ENCODE data around the gene PRTG.
"Not testable (repeated sequence)": the region's sequence is repeated elsewhere in the genome, so short reads cannot be mapped to it uniquely, and the experiment has no call there.

The PRTG gene

DNA sequence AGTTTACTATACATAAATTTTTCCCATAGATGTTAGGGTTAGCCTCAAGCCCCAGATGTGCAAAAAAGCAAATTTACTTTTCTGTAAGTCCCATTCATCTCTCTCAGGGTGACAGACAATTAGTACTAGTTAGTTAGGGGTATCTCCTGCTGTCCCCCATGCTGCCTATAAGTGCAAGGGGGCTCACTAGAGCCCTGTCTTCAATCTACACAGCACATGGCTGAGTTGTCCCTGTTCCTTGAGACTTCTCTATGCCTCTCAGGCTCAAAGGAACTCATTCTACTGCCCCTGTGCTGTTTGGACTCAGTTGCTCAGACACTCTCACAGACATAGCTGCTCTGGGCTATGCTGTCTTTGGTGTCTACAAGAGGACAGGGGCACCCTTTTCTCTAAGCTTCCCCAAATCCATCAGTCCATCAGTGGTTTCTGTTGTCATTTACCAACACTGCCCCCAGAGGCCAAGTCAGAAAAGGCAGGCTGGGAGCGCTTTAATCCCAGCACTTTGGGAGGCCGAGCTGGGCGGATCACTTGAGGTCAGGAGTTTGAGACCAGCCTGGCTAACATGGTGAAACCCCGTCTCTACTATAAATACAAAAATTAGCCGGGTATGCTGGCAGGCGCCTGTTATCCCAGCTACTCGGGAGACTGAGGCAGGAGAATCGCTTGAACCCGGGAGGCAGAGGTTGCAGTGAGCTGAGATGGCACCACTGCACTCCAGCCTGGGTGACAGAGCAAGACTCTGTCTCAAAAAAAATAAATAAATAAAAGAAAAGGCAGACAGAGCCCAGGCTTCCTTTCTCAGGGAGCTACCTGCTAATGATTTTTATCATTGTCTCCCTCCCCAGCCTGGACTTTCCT is 31.4 kb upstream of the PRTG start:
- TF ChIP-seq ZNF384 (IDR thresholded peaks at IDR 0.05) = no peak
- TF ChIP-seq, protein P1, sequence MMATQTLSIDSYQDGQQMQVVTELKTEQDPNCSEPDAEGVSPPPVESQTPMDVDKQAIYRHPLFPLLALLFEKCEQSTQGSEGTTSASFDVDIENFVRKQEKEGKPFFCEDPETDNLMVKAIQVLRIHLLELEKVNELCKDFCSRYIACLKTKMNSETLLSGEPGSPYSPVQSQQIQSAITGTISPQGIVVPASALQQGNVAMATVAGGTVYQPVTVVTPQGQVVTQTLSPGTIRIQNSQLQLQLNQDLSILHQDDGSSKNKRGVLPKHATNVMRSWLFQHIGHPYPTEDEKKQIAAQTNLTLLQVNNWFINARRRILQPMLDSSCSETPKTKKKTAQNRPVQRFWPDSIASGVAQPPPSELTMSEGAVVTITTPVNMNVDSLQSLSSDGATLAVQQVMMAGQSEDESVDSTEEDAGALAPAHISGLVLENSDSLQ (IDR thresholded peaks at IDR 0.05) = no peak
- TF ChIP-seq CTBP1 (IDR thresholded peaks at IDR 0.05; ENCODE audit: borderline replicate concordance) = no peak
- no peak for TF ChIP-seq BHLHE40 (IDR thresholded peaks at IDR 0.05; ENCODE audit: borderline replicate concordance)
- TF ChIP-seq ARNT (IDR thresholded peaks at IDR 0.05) = no peak
- no peak for TF ChIP-seq SUZ12 (IDR thresholded peaks at IDR 0.05)
- no peak for TF ChIP-seq HDGF (IDR thresholded peaks at IDR 0.05; ENCODE audit: borderline replicate concordance)
- TF ChIP-seq L3MBTL2 (conservative IDR thresholded peaks at IDR 0.05) = peak; percentile 48
- no peak for TF ChIP-seq NFRKB (IDR thresholded peaks at IDR 0.05)
- CTCF ChIA-PET = interaction anchor here (0.5 to 3.3 kb wide), 12 partner anchors 10 to 285 kb away, joined by 3 to 14 read pairs (median 4); no protein-coding TSS in a partner anchor
- DNase-seq (ENCODE audit: extremely low spot score) = peak; percentile 52
- POLR2A ChIA-PET = no interaction called here

DNA sequence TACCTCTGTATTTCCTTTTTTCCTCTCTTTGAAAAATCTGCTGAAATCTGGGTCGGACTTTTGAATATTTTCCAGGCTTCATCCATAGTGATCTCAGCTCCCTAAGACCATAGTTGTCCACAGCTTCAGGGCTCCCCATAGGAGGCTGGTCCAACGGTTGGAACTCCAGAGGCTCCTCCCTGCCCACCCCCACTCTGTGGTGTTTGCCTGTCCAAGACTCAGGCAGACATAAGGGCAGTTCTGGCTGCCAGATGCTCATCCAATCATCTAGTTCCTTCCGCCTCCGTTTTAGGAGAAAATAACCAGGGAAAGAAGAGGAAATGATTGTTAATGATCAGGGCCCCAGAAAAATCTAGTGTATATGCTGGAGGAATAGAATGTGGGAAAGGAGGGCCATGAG is 27.9 kb upstream of the PRTG start:
- TF ChIP-seq ARNT (IDR thresholded peaks at IDR 0.05) (no peak), SUZ12 (IDR thresholded peaks at IDR 0.05) (no peak), LEF1 (IDR thresholded peaks at IDR 0.05; ENCODE audit: borderline replicate concordance) (no peak), SP1 (IDR thresholded peaks at IDR 0.05) (no peak), TARDBP (IDR thresholded peaks at IDR 0.05) (no peak)
- POLR2A ChIA-PET = no interaction called here
- DNase-seq (ENCODE audit: extremely low spot score) = no peak

DNA sequence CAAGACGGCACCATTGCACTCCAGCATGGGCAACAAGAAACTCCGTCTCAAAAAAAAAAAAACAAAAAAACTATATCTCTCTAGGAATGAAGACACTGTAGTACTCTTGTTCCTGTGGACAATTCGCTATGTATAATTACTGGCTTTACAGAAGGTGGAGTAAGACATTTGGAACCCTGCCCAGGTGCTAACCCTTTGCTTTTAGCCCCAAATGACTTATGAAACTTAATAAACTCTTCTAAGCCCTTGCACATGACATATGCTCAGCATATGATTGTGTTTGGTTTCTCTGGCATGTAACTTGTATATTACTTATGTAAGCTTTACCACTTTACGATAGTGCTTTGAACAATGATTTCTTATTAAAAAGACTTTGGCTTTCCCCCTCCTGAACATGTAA is 27.3 kb upstream of the PRTG start:
- TF ChIP-seq ARNT (IDR thresholded peaks at IDR 0.05) (no peak), TARDBP (IDR thresholded peaks at IDR 0.05) (no peak), SP1 (IDR thresholded peaks at IDR 0.05) (no peak), HDGF (IDR thresholded peaks at IDR 0.05; ENCODE audit: borderline replicate concordance) (no peak), ELF4 (IDR thresholded peaks at IDR 0.05) (no peak), FOXK2 (IDR thresholded peaks at IDR 0.05) (no peak), BHLHE40 (IDR thresholded peaks at IDR 0.05; ENCODE audit: borderline replicate concordance) (no peak), LEF1 (IDR thresholded peaks at IDR 0.05; ENCODE audit: borderline replicate concordance) (no peak), SUZ12 (IDR thresholded peaks at IDR 0.05) (no peak)
- POLR2A ChIA-PET = no interaction called here
- CTCF ChIA-PET = interaction anchor here (0.6 kb wide), 1 partner anchor 187 kb away, joined by 3 read pairs; no protein-coding TSS in a partner anchor
- DNase-seq (ENCODE audit: extremely low spot score) = no peak

More for the DNA sequence above, 27.9 kb upstream of the PRTG start:
- CTCF ChIA-PET = interaction anchor here (0.6 kb wide), 1 partner anchor 187 kb away, joined by 3 read pairs; no protein-coding TSS in a partner anchor

DNA sequence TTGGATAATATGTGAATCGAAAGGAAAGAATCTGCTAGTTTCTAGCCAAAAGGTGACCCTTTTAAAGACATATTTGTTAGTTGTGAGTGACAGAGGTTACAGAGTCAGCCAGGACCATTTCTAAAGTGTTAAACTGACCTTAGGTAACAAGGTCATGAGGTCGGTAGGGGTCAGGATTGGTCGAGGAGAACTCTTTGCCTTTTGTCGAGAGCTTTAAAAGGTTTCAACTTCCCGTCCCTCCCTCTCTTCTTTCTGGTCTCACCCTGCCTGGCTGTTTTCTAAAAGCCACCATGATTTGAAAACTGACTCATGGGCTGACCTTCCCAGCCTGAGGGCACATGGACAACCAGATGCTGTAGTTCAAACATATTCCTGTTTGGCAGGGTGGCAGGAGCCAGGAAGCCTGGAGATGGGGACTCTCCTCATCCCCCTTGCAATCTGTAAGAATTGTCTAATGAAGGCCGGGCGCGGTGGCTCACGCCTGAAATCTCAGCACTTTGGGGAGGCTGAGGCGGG is 25.8 kb upstream of the PRTG start:
- DNase-seq (ENCODE audit: extremely low spot score) = no peak
- ChIA-PET POLR2A (no interaction called here), CTCF (no interaction called here)
- TF ChIP-seq HDGF (IDR thresholded peaks at IDR 0.05; ENCODE audit: borderline replicate concordance) = no peak
- TF ChIP-seq, protein P1 (IDR thresholded peaks at IDR 0.05) = no peak
- no peak for TF ChIP-seq BHLHE40 (IDR thresholded peaks at IDR 0.05; ENCODE audit: borderline replicate concordance)
- TF ChIP-seq TARDBP (IDR thresholded peaks at IDR 0.05) = no peak
- TF ChIP-seq FOXA1 (IDR thresholded peaks at IDR 0.05) = no peak
- TF ChIP-seq LEF1 (IDR thresholded peaks at IDR 0.05; ENCODE audit: borderline replicate concordance) = no peak
- no peak for TF ChIP-seq FOXM1 (IDR thresholded peaks at IDR 0.05; ENCODE audit: borderline replicate concordance)
- no peak for TF ChIP-seq SP1 (IDR thresholded peaks at IDR 0.05)
- no peak for TF ChIP-seq SUZ12 (IDR thresholded peaks at IDR 0.05)
- no peak for TF ChIP-seq ELF4 (IDR thresholded peaks at IDR 0.05)
- no peak for TF ChIP-seq CTBP1 (IDR thresholded peaks at IDR 0.05; ENCODE audit: borderline replicate concordance)
- TF ChIP-seq L3MBTL2 (conservative IDR thresholded peaks at IDR 0.05) = no peak
- no peak for TF ChIP-seq ARNT (IDR thresholded peaks at IDR 0.05)

DNA sequence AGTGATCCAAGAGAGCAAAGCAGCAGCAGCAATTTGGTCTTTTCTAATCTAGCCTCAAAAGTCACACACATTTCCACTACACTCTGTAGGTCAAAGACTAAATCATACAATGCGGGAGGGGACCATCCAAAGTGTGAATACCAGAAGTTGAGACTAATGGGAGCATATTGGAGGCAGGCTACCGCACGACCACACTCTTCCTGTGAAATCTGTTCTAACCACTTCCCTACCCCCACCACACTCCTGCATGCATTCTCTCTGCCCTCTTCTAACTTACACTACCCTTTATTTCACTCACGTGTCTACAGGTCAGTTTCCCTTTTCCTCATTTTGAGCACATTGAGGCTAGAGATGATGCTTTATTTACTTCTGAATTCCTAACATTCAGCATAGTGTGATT is 23.7 kb upstream of the PRTG start:
- ChIA-PET CTCF (no interaction called here), POLR2A (no interaction called here)
- no peak for DNase-seq (ENCODE audit: extremely low spot score)
- no peak for TF ChIP-seq SUZ12 (IDR thresholded peaks at IDR 0.05)
- TF ChIP-seq SP1 (IDR thresholded peaks at IDR 0.05) = no peak
- no peak for TF ChIP-seq NFRKB (IDR thresholded peaks at IDR 0.05)
- no peak for TF ChIP-seq L3MBTL2 (conservative IDR thresholded peaks at IDR 0.05)
- TF ChIP-seq BHLHE40 (IDR thresholded peaks at IDR 0.05; ENCODE audit: borderline replicate concordance) = no peak
- TF ChIP-seq TARDBP (IDR thresholded peaks at IDR 0.05) = no peak
- TF ChIP-seq HDGF (IDR thresholded peaks at IDR 0.05; ENCODE audit: borderline replicate concordance) = no peak

DNA sequence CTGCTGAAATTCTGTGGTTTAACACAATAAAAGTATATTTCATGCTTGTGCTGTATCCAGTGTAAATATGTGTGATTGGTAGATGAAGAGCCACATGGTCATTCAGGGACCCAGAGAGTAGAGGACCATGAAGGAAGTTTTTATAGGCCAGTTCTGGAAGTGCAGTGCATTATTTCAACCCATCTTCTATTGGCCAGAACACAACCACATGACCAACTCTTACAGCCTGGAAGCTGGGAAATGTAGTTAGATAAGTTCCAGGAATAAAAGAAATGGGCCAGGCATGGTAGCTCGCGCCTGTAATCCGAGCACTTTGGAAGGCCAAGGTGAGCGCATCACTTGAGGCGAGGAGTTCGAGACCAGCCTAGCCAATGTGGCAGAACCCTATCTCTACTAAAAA is 21.4 kb upstream of the PRTG start:
- TF ChIP-seq LEF1 (IDR thresholded peaks at IDR 0.05; ENCODE audit: borderline replicate concordance) (no peak), NFRKB (IDR thresholded peaks at IDR 0.05) (no peak)
- DNase-seq (ENCODE audit: extremely low spot score) = no peak
- POLR2A ChIA-PET = interaction anchor here (1.1 kb wide), 1 partner anchor 13 kb away, joined by 7 read pairs; no protein-coding TSS in a partner anchor
- CTCF ChIA-PET = interaction anchor here (0.7 kb wide), 1 partner anchor 9 kb away, joined by 3 read pairs; no protein-coding TSS in a partner anchor

DNA sequence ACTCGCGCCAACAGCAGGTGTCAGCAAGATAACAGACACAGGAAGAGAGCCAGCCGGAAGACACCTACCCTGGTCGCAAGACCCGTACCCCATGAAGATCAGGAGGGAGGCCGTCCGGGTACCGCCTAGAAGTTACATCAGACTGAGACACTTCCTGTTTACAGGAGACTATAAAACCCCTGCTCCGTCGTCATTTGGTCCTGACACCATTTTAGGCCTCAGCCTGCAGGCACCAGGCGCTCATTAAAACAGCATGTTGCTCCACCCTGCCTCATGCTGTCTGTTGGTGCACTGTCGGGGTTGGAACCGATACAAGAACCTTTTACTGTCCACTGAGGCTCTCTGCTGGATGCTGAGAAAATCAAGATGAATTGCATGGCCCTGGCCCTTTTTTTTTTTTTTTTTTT is 15.6 kb upstream of the PRTG start:
- ChIA-PET CTCF (interaction anchor here (1.6 kb wide), 1 partner anchor 16 kb away, joined by 6 read pairs; no protein-coding TSS in a partner anchor), POLR2A (no interaction called here)
- TF ChIP-seq ZNF384 (IDR thresholded peaks at IDR 0.05) = peak; percentile 95
- TF ChIP-seq, protein P1 (IDR thresholded peaks at IDR 0.05) = peak; percentile 38
- no peak for TF ChIP-seq TARDBP (IDR thresholded peaks at IDR 0.05)
- peak; percentile 87 for TF ChIP-seq L3MBTL2 (conservative IDR thresholded peaks at IDR 0.05)
- 0 out of 2 replicates have a peak, but pooled peaks have one; percentile 61 for TF ChIP-seq FOXK2 (IDR thresholded peaks at IDR 0.05)
- TF ChIP-seq ELF4 (IDR thresholded peaks at IDR 0.05) = peak; percentile 51; the same call in 1 of the 2 replicates
- TF ChIP-seq NFRKB (IDR thresholded peaks at IDR 0.05) = no peak
- no peak for TF ChIP-seq ARNT (IDR thresholded peaks at IDR 0.05)
- TF ChIP-seq HDGF (IDR thresholded peaks at IDR 0.05; ENCODE audit: borderline replicate concordance) = no peak
- TF ChIP-seq CTBP1 (IDR thresholded peaks at IDR 0.05; ENCODE audit: borderline replicate concordance) = peak; percentile 60; the same call in 1 of the 2 replicates
- DNase-seq (ENCODE audit: extremely low spot score) = peak; percentile 23

DNA sequence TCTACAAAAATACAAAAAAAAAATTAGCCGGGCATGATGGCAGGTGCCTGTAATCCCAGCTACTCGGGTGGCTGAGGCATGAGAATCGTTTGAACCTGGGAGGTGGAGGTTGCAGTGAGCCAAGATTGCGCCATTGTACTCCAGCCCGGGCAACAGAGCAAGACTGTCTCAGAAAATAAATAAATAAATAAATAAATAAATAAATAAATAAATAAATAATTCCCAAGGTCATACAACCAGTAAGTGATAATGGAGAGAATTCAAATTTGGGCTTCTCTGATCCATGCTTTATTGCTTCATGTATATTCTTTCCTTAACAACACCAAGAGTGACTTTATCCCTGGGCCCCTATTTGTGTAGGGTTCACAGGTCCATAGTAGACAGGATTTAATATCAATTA is 10.5 kb upstream of the PRTG start:
- CTCF ChIA-PET = interaction anchor here (0.5 kb wide), 1 partner anchor 16 kb away, joined by 3 read pairs; no protein-coding TSS in a partner anchor
- DNase-seq (ENCODE audit: extremely low spot score); POLR2A ChIA-PET: not testable (repeated sequence)

Data from HEK293T (cell line).